Measurements from ENCODE around the gene TNRC18.
"Not testable (repeated sequence)": the region's sequence is repeated elsewhere in the genome, so short reads cannot be mapped to it uniquely, and the experiment has no call there.

TNRC18 gene

DNA sequence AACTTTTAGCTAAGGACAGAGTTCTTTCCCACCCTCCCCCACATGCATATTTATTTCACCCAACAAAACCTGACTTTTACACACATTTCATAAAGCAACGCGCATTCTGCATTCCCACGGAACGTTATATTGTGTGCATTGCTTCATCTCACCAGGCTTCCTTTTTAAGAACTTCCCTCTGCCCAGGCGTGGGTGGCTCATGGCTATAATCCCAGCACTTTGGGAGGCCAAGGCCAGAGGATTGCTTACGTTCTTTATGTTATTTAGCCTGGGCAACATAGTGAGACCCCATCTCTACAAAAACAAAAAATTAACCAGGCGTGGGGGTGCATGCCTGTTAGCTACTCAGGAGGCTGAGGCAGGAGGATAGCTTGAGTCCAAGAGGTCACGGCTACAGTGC is 155.8 kb downstream of the TNRC18 start:
- DNase-seq (ENCODE audit: low read depth), result not testable (repeated sequence)

DNA sequence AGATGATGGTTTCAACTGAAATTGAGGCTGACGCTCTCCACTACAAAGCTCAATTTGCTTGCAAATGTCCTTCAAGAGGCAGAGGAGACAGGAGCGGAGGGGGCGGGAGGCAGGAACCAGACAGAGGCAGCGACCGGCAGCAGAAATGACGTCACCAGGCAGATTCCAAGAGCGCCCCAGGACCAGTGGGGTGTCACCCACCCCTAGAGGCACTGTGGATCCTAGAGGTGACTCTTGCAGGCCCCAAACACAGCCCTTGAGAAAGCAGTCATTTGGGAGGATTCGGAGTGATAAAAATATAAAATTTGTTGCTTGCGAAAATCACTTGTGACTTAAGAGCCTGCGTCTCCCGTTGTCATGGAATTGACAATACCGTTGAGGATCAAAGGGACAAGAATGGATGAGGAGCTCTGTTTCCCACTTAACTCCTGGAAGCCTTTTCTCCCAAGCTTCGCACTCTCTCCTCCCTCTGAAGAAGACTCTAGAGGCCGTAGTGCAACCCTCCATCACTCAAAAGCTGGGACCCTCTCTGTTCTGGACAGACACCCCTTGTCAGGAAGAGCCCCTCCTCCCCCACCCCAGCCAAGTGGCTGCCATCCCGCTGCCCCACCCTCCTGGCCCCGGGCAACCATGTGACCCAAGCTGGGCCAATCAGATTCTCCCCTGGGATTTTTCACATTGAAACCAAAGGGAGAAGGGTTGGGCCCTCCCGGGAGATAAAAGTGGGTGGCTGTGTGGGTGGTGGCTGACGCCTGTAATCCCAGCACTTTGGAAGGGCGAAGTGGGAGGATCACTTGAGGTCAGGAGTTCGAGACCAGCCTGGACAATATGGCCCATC is 157.2 kb downstream of the TNRC18 start:
- no peak for DNase-seq (ENCODE audit: low read depth)

DNA sequence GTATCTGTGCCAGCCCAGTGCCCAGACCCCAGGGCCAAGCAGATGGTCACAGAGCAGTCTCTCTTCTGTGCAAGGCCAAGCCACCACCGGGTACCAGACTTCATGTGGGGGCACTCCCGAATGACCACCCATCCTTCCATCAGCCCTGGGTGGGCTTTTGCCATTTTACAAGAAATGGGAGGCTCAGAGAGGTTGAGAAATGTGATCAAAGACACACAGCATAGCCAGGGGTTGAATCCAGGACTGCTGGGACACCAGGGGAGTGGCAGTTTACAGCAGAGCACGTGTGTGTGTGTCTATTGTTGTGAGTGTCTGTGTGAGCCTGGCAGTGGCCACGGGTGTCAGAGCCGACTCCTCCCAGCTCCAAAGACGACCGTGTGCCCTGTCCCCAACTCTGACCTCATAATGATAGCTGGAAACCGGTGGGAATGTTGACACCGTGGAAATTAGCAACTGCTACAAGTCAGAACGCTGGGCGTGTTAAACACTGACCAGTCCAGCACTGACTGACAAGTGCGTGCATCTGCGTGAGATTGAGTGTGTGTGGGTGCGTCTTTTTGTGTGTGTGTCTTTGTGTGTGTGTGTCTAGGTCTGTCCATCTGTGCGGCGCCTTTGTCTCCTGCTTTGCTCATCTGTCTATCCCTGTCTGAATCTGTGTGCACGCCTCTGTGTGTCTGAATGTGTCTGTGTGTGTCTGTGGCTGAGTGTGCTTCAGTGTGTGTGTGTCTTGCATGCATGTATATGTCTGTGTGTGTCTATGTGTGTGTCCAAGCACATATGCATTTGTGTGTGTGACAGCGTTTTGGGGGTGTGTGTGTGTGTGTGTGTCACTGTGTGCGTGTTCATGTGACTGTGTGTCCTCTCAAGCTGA is 158.1 kb downstream of the TNRC18 start:
- no peak for DNase-seq (ENCODE audit: low read depth)

DNA sequence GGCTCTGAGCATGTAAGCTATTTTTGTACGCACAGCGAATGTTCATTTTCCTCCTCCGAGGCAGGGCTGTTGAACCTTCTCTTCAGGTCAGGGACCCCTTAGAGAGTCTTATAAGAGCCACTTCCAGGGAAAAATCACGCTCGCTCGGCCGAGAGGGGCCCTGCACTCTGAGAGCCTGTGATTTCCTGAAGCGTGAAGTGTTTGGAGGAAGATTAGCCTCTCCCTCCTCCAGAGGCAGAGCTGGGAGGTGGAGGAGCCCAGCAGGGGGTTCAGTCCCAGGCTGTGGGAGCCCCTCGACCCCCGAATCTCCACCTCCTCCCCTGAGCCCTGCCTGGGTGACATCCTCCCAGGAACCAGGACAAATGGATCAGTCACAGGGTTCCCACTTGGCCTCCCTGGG is 160.6 kb downstream of the TNRC18 start:
- not testable (repeated sequence) for DNase-seq (ENCODE audit: low read depth)

GRCh38 chr7:5260530-5261068 is 163.0 kb downstream of the TNRC18 start:
- not testable (repeated sequence) for DNase-seq (ENCODE audit: low read depth)

Measured in CMK (cell line).